SK-MEL-5 (cell line): ENCODE results near the gene KIF1A. TPM values are rescaled to one million over a fixed set of nuclear protein-coding genes. Genes with fewer than 3 reads are reported as not detected.
A peak's percentile ranks its signal among the peaks of the same experiment; 100 is the strongest.

Experiments
- DNase-seq: peaks from one replicate; pipeline ENCODE4 v3.0.0-alpha.2; 2016; ENCODE audit warnings: low read depth, low spot score
- in situ Hi-C: cut with HindIII; loops from 2 replicates; pipeline ENCODE4 v1.10.0; 2016; ENCODE audit warnings: low sequenced_read_pairs, high pct_unique_total_duplicates, low pct_unique_long_range_greater_than_20kb
- total RNA-seq: library from RNA; depleted of rRNA; stranded (reverse); fragments of >200 nt; shearing (Covaris generic); gene quantifications from 2 replicates; pipeline ENCODE4 v1.2.3, GENCODE V29; 2014

The KIF1A gene
- total RNA-seq, 1 experiment from 2014 or later = 0.50 TPM

GRCh38 chr2:240739797-240740196 lies 80.2 kb downstream of the KIF1A start:
- in situ Hi-C loops = no loop called here
- no peak for DNase-seq

GRCh38 chr2:240737958-240738357 lies 82.1 kb downstream of the KIF1A start:
- in situ Hi-C loops = no loop called here
- no peak for DNase-seq

- in situ Hi-C loops = no loop called here
These were observed 82.5 kb downstream of the KIF1A start for GRCh38 chr2:240737512-240737911.

DNA sequence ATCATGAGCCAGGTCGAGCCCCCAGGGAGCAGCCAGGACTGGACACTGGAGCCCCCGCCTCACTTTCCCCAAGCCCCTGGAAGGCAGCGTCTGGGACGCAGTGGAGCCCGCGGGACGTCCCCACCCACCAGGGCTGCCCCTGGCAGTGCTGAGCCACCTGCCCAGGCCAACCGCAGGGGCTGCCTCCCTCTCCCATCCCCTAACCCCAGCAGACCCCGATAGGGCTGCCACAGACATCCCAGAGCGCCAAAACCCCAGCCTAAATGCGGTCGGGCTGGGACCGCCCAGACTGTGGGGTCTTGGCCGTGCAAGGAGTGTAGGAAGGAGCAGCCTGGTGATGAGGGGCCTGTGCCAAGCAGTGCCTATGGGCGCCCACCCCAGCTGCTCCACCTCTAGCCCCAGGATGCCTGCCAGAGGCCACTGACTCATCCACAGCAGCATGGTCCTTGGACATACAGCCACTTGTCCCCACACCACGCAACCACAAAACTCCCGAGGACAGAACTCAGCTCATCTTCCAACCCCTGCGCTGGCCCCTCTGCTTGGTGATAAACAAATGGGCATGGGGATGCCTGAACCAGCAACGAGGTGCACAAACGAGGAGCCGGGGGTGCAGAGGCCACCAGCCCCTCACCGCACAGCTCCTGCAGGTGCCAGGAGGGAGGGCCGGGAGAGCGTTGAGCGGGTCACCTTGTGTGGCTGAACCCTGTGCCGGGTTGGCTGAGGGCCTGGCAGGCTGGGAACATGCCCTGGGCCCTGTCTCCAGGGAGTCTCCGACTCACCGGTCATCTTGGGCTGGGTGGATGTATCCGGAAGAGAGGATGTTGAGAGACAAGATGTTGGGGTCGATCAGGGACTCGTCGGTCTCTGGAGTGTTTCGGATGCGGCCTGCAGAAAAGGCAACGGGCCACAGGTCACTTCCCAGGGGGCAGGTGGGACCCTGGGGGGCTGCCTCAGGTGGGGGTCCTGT lies 83.5 kb downstream of the KIF1A start:
- in situ Hi-C loops = no loop called here

More at GRCh38 chr2:240737512-240737911, 82.5 kb downstream of the KIF1A start:
- DNase-seq = no peak

DNA sequence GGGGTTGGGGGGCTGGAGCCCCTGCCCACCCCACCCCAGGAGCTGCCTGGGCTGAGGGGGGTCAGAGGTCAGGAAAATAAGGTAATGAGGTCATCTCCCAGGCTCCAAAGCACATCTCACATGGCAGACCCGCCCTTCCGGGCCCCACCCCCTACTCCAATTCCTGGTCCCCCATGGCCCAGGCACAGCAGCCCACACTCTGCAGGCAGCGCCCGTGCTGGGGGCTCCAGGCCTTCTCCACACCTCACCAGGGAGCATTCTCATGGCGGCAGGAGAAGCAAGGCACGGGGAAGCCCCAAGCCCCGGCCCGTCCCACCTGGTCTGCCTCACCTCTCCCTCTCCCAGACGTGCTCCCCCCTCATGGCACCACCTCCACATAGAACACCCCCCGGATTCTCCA lies 84.5 kb downstream of the KIF1A start:
- in situ Hi-C loops = no loop called here
- DNase-seq = no peak

More for the DNA sequence above, 83.5 kb downstream of the KIF1A start:
- DNase-seq = no peak

GRCh38 chr2:240734756-240735155 lies 85.3 kb downstream of the KIF1A start:
- in situ Hi-C loops = no loop called here
- no peak for DNase-seq

GRCh38 chr2:240733803-240734495 lies 86.1 kb downstream of the KIF1A start:
- in situ Hi-C loops = no loop called here
- DNase-seq = peak; percentile 44

GRCh38 chr2:240732911-240733622 lies 87.0 kb downstream of the KIF1A start:
- DNase-seq = no peak
- in situ Hi-C loops = no loop called here

DNA sequence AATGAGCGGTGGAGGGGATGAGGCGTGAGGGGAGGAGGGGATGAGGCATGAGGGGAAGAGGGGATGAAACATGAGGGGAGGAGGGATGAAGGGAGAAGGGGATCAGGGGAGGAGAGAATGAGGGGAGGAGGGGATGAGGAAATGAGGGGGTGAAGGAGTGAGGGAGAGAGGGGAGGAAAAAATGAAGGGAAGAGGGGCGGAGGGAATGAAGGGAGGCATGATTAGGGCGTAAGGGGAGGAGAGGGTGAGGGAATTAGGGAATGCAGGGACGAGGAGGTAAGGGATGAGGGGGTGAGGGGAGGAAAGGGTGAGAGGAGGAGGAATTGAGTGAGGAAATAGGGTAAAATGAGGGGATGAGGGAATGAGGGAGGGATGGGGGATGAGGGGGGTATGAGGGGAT lies 87.8 kb downstream of the KIF1A start:
- no peak for DNase-seq
- in situ Hi-C loops = no loop called here

DNA sequence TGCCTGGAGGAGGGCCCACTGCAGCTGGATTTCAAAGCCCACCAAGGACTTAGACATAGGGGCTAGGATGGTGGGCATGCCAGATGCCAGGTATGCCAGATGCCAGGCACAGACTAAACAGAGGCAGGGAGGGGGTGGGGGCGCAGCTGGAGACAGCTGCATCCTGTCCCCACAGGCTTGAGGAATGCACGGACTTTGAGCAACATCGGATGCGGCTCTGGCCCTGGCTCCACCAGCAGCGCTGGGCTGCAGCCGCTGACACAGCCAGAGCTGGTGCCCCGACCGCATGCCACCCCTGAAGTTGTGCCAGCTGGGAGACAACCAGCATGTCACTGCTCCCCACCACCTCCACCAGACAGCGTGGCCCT lies 88.9 kb downstream of the KIF1A start:
- no peak for DNase-seq
- in situ Hi-C loops = no loop called here

DNA sequence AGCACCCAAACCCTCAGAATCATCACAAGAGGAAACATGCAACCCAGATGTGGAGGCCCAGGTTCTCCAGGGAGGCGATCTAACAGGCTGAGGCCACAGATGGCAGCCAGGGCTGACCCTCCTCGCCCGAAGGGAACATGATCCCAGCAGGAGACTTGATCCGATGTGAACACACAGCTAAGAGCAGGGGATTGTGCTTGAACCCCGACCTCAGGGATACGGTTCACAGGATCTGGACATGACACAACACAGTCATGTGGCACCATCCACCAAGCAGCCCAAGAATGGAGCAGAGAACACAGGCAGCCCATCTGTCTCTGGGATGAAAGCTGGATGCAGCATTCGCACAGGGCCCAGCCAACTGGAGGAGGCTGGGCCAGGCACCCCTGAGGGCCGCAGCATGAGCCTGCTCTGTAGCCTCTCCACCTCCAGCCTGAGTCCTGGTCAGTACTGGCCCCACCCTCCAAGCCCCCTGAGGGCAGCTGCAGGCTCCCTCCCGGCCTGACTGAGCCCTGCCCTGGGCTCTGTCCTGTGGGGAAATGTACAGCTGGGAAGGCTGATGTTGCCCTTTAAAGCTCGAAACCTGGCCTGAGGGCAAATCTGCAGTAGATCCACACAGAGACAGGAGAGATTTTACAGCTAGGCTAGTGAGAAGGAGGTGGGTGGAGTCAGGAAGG lies 89.4 kb downstream of the KIF1A start:
- in situ Hi-C loops = no loop called here

DNA sequence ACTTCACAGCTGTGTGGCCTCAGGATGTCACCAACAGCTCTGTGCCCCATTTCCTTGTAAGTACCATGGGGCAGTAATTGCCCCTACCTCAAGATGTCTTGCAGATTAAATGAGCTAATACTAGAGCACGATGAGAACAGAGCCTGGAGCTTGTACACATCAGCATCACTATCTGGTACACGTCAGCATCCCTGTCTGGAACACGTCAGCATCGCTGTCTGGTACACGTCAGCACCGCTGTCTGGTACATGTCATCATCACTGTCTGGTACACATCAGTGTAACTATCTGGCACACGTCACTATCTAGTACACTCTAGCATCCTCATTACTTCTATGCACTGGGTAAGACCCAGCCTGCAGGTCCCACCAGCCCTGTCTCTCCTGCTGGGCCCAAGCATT lies 91.2 kb downstream of the KIF1A start:
- in situ Hi-C loops = no loop called here
- DNase-seq = no peak

More for the DNA sequence above, 89.4 kb downstream of the KIF1A start:
- DNase-seq = peak; percentile 9

- in situ Hi-C loops = no loop called here
- DNase-seq = no peak
These were observed 91.7 kb downstream of the KIF1A start for GRCh38 chr2:240728361-240728760.

DNA sequence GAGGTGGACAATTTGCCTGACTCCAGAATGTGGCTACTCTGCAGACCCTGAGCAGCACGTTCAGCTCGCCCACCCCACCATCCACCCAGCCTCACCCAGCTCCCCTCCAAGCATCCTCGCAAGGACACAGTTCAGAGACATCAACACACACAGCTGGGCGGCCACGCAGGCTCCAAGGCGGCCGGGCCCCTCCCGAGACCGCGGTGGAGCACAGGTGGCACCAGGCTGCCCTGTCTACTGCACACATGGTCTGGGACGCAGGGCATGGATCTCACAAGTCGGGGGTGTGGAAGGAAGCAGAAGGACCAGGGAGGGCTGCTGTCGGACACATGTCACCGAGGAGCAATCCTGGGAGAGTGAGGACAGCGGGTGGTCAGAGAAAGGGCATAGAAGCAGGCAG lies 92.1 kb downstream of the KIF1A start:
- in situ Hi-C loops = no loop called here
- no peak for DNase-seq

- DNase-seq = no peak
- in situ Hi-C loops = no loop called here
These were observed 92.6 kb downstream of the KIF1A start for GRCh38 chr2:240727439-240727838.

DNA sequence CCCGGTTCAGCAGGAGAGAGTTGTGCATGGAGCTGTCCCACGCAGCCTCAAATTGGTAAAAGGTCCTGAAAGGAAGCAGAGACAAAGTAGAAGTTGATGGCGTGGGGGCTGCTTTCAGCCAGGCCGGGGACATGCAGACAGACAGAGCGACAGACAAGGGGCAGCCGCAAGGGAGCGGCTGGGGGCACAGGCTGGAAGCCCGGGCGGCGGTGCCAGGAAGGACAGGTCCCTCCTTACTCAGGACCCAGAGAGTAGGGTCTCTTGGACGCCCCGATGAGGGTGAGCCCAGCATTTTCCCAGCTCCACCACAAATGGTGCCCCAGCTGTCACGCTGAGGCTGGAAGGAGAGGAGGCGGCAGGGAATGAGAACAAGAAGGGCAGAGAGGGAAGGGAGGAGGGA lies 93.1 kb downstream of the KIF1A start:
- in situ Hi-C loops = no loop called here

DNA sequence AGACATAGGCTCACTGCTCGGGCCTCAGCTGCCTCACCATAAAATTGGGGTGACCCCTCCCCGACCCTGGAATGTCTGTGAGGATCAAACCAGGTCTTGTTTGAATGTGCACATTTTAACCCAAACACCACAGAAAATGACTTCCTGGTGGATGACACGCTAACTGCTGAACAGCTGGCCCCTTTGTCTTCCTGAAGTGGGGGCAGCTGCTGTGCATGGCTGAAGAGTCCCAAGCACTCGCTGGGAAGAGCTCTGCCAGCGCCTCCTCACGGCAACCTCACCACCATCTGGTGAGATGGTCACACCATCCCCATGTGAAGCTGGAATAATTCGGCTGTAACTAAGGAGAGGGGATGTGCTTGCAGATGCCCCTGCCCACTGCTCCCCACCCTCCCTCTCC lies 94.3 kb downstream of the KIF1A start:
- in situ Hi-C loops = no loop called here
- DNase-seq = peak; percentile 12

More for the DNA sequence above, 93.1 kb downstream of the KIF1A start:
- no peak for DNase-seq

DNA sequence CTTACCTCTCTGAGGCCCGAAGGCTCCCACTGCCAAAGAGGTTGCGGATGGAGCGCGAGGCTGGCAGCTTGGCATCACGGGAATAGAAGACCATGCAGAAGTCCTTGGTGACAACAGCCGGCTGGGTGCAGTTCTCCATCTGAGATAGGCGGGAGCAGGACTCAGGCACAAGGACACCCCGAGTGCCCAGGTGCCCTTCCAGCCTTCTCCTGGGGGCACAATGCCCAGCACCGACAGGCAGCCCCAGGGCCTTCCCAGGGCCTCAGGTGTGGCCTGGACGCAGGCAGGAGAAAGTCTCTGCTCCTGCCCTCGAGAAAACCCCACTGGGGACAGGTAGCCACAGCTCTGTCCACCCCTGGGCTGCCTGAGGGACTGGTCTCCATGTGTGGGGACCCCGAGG lies 94.8 kb downstream of the KIF1A start:
- in situ Hi-C loops = no loop called here
- DNase-seq = no peak
